ENCODE measurements around the gene DTNA.

DTNA gene

GRCh38 chr18:34809451-34810072 is 99.5 kb downstream of the DTNA start:
- DNase-seq, result peak in 1 of 2 experiments; percentile 14

- DNase-seq, result no peak
Measured at GRCh38 chr18:34816183-34816582, 106.1 kb downstream of the DTNA start.

- DNase-seq, result no peak
Measured at GRCh38 chr18:34817636-34818035, 107.5 kb downstream of the DTNA start.

DNA sequence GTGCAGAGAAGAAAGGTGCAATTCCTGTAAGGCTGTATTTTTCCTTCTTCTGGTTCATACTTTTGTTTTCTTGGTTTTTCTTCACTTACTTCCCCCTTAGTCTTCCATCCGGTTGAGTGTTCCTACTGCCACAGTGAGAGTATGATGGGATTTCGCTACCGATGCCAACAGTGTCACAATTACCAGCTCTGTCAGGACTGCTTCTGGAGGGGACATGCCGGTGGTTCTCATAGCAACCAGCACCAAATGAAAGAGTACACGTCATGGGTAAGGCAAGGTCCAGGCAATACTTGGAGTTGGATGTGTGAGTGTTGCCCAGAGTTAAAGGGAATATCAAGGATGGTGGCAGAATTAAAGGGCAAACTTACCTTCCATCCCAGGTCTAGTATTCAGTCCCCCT is 108.0 kb downstream of the DTNA start:
- DNase-seq, result no peak

DNA sequence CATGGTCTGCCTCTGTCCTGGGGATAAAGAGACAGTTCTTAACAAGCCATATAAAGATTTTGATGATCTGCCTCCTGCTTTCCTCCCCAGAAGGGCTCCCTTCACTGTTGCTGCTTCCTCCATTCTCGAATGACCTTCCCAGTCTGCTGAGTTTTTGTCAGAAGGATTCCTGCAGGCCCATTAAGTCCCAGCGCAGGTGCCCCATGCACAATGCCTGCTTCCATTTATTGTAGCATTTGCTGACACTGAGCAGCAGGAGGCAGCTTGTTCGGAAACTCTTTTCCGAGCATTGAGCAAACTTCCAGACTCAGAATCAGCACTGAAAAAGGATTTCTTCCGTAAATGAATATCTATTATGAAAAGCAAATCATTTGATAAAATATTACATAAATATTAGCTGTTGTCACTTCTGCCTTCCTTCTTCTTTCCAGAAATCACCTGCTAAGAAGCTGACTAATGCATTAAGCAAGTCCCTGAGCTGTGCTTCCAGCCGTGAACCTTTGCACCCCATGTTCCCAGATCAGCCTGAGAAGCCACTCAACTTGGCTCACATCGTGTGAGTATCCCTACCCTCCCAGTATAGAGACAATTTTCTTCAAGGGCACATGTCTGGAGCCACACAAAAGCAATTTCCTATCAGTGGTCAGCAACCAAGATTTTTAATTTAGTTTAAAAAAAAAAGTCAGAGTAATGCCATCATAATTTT is 110.4 kb downstream of the DTNA start:
- DNase-seq, result no peak

GRCh38 chr18:34821669-34822210 is 111.6 kb downstream of the DTNA start:
- no peak for DNase-seq

DNA sequence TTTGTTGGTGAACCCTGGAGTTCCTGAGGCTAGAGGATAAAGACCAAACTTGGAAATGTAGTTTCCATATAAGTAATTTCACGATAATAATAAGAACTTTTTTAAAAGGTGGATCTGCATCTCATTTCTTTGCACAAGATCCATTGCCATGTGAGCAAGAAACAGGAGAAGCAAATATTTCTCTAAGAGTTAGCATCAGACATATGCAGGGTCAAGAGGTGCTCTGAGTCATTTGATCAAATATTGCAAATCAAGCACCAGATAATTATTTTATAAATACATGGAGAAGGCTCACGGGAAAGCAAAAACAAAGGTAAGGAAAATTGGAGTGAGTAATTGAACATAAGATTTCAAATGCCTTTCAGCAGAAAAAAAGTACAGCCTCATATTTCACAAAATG is 118.0 kb downstream of the DTNA start:
- DNase-seq, result no peak

DNA sequence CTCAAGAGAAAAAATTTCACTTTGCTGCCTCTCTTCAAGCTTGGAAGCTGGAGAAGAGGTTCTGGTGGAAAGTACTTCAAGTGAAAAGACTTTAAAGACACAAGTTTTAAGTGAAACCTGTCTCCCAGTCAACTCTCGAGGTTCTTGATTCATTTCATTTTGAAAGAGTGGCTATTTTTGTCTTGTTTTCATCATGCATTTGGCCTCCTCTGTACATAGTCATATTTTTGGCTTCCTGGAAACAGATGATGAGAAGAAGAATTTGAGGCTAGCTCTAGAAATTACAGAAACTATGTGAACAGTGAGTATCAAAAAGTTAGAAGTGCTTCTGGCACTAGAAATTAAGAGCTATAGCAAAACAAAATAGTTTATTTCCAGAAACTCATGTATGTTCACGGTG is 124.8 kb downstream of the DTNA start:
- no peak for DNase-seq

DNA sequence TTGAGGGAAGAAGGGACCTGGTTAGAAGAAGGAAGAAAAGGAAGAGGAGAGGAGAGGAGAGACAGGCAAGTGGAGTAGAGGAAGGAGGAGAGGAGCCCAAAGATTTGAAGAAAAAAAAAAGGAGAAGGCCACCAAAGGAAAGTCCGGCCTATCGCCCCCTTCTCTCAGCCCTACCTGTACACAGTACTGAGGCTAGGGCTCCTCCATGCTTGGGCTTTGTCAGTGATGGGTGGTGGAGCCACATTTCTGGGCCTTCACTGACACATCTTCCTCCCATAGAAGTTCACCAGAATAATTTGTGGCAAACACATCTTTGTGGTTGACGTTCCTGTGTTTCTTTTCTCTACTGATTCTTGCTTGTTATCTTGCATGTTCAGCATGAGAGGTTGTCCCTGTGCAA is 125.4 kb downstream of the DTNA start:
- DNase-seq, result no peak

DNA sequence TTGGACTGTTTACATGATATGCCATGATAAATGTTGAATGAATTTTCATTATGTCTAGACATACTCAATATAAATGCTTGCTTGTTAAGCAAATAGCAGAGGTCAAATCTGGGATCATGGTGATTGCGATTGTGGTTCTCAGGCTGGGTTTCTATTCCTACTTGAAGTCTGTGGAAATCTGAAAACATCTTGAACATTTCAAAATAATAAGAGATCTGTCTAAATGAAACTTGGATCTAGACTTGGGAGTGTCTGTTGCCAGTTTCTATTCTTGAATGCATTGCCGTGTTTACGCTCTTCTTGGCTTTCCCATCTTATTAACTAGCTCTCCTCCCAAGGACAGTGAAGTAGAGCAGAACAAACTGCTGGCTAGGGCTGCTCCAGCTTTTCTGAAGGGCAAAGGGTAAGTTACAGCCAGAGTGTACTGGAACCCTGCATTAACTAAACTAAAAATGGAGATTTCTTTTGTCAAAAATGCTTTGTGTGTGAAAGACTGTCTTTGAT is 127.7 kb downstream of the DTNA start:
- no peak for DNase-seq

- DNase-seq, result no peak
Measured at GRCh38 chr18:34838669-34839068, 128.6 kb downstream of the DTNA start.

DNA sequence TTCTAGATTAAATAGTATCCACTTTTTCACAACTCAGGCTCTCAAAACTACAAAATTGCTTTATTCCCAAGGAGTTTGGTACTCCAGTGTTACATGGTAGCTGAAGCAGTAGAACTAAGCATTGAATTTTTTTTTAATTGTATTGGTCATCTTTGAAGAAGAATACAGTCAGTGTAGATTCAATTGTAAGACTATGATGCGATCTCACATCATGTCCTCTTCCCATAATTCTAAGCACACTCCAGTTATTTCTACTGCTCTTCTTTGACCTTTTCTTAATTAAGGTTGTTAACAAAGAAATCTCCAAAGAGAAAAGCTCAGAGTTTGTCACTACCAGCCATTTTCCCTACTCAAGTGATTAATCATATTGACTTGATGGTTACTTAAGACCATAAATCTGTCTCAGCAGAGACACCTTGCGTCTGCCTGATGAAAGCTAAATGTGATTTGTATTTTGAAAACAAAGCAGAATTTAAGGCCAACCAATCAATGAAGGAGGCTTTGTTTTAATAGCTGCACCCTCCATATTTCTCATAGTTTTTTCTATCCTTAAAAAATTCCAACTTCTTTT is 130.2 kb downstream of the DTNA start:
- DNase-seq, result no peak

GRCh38 chr18:34841891-34842290 is 131.8 kb downstream of the DTNA start:
- no peak for DNase-seq

GRCh38 chr18:34844072-34844471 is 134.0 kb downstream of the DTNA start:
- DNase-seq, result no peak

GRCh38 chr18:34844732-34845459 is 134.8 kb downstream of the DTNA start:
- DNase-seq, result no peak

DNA sequence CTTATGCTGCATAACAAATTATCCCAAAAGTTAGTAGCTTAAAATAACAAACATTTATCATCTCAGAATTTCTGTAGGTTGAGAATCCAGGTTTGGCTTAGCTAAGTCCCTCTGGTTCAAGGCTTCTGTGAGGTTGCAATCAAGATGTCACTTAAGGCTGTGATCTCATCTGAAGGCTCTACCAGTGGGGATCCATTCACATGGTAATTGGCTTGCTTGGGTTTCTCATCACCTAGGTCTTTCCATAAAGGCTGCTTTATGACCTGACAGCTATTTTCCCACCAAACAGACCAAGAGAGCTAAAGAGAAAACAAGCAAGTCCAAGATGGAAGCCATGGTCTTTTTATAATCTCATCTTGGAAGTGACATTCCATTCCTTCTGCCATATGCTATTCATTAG is 137.3 kb downstream of the DTNA start:
- no peak for DNase-seq

DNA sequence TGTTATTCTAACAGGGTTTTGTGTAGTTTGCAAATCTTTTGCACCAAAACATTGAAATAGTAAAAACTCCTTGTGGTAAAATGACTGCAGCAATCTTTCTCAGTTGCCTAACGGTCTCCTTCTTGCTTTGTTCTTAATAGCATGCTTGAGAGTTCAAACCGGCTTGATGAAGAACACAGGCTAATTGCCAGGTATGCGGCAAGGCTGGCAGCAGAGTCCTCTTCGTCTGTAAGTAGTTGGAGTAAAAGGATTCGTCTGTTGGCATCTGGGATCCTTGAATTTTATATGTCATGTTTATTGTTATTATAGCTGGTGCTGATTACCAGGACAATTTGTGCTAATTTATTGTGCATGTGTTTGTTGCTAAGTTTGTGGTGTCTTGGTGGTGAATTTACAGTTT is 138.1 kb downstream of the DTNA start:
- no peak for DNase-seq

GRCh38 chr18:34848695-34849094 is 138.6 kb downstream of the DTNA start:
- DNase-seq, result no peak

DNA sequence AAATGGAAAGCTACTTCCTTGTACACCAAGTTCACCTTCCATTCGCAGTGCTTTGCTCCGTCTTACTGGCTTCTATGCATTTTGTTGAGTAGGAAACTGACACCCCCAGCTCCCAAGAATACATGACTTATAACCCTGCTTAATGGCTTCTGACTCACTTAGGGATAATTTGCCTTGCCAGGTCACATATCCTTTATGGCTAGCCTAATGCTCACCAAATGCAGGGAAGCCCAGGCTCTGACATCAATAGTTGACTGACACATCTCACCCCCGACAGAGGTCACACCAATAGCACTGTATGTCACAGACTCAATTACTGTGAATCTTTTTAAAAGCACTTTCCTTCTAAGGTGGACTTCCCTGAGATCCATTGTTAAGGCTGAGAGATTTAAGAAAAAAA is 147.2 kb downstream of the DTNA start:
- DNase-seq, result no peak

DNA sequence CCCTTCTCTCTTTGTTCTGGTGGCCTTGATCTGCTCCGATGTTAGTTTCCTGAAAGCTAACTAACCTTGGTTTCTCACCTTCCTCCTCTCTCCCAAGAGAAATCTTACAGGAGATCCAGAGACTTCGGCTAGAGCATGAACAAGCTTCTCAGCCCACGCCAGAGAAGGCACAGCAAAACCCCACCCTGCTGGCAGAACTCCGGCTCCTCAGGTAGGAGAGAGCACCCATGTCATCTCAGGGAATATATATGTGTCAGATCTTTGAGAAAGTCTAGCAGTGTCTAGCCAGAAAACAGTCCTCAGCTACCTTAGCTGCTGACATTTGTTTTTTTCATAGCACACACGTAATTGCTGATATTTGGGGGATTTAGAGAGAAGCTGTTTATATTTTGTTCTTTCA is 148.1 kb downstream of the DTNA start:
- no peak for DNase-seq

- DNase-seq, result no peak
Measured at GRCh38 chr18:34859496-34859895, 149.4 kb downstream of the DTNA start.

DNA sequence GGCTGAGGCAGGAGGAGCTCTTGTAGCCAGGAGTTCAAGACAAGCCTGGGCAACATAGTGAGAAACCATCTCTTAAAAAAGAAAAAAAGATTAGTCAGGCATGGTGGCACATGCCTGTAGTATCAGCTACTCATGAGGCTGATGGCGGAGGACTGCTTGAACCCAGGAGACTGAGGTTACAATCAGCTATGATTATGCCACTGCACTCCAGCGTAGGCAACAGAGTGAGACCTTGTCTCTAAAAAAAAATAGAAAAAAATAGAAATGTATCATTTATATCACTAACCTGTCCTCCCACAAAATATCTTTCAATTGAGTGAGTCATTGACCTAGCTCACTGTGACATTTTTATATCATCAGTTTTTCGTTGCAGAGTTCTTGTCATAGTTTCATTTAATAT is 152.5 kb downstream of the DTNA start:
- peak in 1 of 2 experiments; percentile 13 for DNase-seq

GRCh38 chr18:34863702-34864101 is 153.6 kb downstream of the DTNA start:
- DNase-seq, result no peak

Measured in activated CD4-positive, alpha-beta T cell treated with anti-CD3 and anti-CD28 coated beads, Interleukin-2, amount 50 U/mL, for 48 hours (primary cell).